MCF 10A (cell line): ENCODE measurements around the gene TTC39B. TPM values are rescaled to one million over a fixed set of nuclear protein-coding genes. Genes with fewer than 3 reads are reported as not detected.

Experiments used
- BruUV-seq: library from RNA; stranded (reverse); fragments of 400-500 nt; replicated peaks from 2 replicates; lab custom pipeline; 2021; lab: Mats Ljungman, UMichigan
- CTCF ChIA-PET: fragments of 300-600 bp; sonication (Branson Sonifier 250); formaldehyde crosslinking; extraction: SDS; loops from one replicate; lab custom pipeline; 2021; ENCODE audit warnings: antibody characterized with exemption, inconsistent platforms; lab: Yijun Ruan, JAX
- POLR2A ChIA-PET: fragments of 300-600, 350-650 bp; sonication (Branson Sonifier 250); formaldehyde crosslinking; extraction: SDS; loops from one replicate; lab custom pipeline; 2020; ENCODE audit warnings: antibody characterized with exemption, inconsistent platforms; lab: Yijun Ruan, JAX
- DNase-seq: peaks from one replicate; pipeline ENCODE4 v3.0.0-alpha.2; 2018; ENCODE audit not compliant: unreplicated experiment
- H3K27ac Mint-ChIP-seq: one replicate; pipeline ENCODE4 v1.8.0; 2022; ENCODE audit warnings: mild to moderate bottlenecking, low read depth, mixed read lengths; ENCODE audit not compliant: unreplicated experiment
- H3K27me3 Mint-ChIP-seq: one replicate; pipeline ENCODE4 v1.8.0; 2022; ENCODE audit warnings: mixed read lengths; ENCODE audit not compliant: insufficient read depth, unreplicated experiment
- H3K36me3 Mint-ChIP-seq: one replicate; pipeline ENCODE4 v1.8.0; 2022; ENCODE audit warnings: mild to moderate bottlenecking, moderate library complexity, mixed read lengths; ENCODE audit not compliant: insufficient read depth, unreplicated experiment
- H3K4me1 Mint-ChIP-seq: one replicate; pipeline ENCODE4 v1.8.0; 2022; ENCODE audit warnings: mixed read lengths; ENCODE audit not compliant: insufficient read depth, unreplicated experiment
- H3K4me3 Mint-ChIP-seq: one replicate; pipeline ENCODE4 v1.8.0; 2022; ENCODE audit warnings: mild to moderate bottlenecking, moderate library complexity, mixed read lengths; ENCODE audit not compliant: unreplicated experiment
- H3K9me3 Mint-ChIP-seq: one replicate; pipeline ENCODE4 v1.8.0; 2022; ENCODE audit warnings: mixed read lengths; ENCODE audit not compliant: unreplicated experiment
- intact Hi-C: fragments of 100-400 bp; cut with micrococcal nuclease; formaldehyde crosslinking; loops from 2 replicates; pipeline ENCODE4 v1.14.1; 2022
- total RNA-seq: library from RNA; stranded (reverse); gene quantifications from 2 replicates; pipeline ENCODE4 v1.2.3, GENCODE V29; 2022
- TF ChIP-seq, protein P1 (sequence below): fragments of 200-600 bp; IDR thresholded peaks from one replicate; pipeline ENCODE4 v1.8.0; 2022; ENCODE audit warnings: antibody characterized with exemption, mild to moderate bottlenecking; ENCODE audit not compliant: unreplicated experiment

Gene TTC39B
- total RNA-seq, 1 experiment from 2014 or later = 22.8 TPM

DNA sequence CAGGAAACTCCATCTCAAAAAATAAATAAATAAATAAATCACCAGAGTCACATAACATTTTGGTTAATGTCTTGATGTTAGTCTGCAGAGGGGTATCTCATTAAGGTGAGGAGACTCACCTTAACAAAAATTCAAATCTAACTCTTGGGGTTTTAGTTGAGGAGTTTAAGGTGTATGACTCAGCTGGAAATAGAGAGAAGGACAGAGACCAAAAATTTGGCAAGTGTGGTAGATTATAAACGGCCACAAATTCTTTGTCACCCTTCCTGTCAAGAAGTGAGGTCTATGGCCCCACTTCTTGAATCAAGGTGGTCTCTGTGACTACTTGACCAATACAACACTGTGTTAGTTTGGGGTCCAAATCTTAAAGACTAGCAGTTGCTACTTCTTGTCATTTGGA lies 60.8 kb downstream of the TTC39B start:
- Mint-ChIP-seq H3K27me3 (no peaks in the 10 kb centered on the region), H3K27ac (no peak overlapping the region), H3K36me3 (peaks cover 9% of the 10 kb centered on the region), H3K4me3 (no peak overlapping the region), H3K4me1 (peaks cover 5% of the 10 kb centered on the region), H3K9me3 (no peaks in the 10 kb centered on the region)
- POLR2A ChIA-PET = interaction anchor here (1.3 kb wide), 1 partner anchor 9 kb away, joined by 3 read pairs; no protein-coding TSS in a partner anchor
- CTCF ChIA-PET = interaction anchor here (0.6 to 0.7 kb wide), 3 partner anchors 20 to 429 kb away, joined by 3 read pairs; no protein-coding TSS in a partner anchor
- no TSS peak for BruUV-seq
- intact Hi-C loops = no loop called here
- TF ChIP-seq, protein P1, sequence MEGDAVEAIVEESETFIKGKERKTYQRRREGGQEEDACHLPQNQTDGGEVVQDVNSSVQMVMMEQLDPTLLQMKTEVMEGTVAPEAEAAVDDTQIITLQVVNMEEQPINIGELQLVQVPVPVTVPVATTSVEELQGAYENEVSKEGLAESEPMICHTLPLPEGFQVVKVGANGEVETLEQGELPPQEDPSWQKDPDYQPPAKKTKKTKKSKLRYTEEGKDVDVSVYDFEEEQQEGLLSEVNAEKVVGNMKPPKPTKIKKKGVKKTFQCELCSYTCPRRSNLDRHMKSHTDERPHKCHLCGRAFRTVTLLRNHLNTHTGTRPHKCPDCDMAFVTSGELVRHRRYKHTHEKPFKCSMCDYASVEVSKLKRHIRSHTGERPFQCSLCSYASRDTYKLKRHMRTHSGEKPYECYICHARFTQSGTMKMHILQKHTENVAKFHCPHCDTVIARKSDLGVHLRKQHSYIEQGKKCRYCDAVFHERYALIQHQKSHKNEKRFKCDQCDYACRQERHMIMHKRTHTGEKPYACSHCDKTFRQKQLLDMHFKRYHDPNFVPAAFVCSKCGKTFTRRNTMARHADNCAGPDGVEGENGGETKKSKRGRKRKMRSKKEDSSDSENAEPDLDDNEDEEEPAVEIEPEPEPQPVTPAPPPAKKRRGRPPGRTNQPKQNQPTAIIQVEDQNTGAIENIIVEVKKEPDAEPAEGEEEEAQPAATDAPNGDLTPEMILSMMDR = no peak
- no peak for DNase-seq

DNA sequence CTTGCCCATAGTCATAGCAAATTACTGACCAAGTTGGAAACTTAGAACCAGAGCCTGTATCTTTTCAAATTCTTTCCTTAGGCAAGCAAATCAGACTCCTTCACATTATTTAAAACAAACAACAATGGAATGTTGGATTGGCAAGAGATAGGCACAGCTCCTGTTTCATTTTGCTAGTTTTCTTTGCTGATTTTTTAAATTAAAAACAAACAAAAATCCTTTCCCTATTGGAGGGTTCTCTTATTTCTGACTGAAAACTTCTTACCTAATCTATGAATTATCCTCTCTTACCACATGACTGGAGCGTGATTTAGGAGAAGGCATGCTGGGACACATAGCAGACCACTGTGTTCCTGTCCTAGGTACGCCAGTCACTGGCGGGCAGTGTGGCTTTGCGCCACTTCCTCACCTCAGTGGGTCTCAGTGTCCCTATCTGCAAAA lies 63.0 kb downstream of the TTC39B start:
- Mint-ChIP-seq H3K4me3 (no peak overlapping the region), H3K27ac (no peak overlapping the region)
- BruUV-seq = no TSS peak

DNA sequence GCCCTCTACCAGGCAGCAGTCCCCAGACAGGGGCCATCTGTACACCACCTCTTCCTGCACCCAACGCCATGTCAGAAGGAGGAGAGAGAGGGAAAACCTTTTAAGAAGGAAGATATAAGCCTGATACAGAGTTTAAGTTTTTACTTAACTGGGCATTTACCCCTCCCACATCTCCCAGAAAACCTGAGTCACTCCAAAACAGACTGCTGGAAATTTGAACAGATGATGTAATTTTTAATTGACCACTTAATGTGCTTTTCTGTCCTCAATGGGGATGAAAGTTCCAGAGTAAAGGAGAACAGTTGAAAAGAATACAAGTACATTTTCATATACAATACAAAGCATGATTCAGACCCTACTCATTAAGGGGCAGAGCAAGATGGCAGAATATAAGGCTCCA lies 63.9 kb downstream of the TTC39B start:
- Mint-ChIP-seq H3K36me3 (peaks cover 9% of the 10 kb centered on the region), H3K27me3 (no peaks in the 10 kb centered on the region), H3K4me1 (peaks cover 5% of the 10 kb centered on the region), H3K4me3 (no peak overlapping the region), H3K27ac (no peak overlapping the region), H3K9me3 (peaks cover 5% of the 10 kb centered on the region)
- intact Hi-C loops = no loop called here
- no peak for DNase-seq
- no TSS peak for BruUV-seq
- CTCF ChIA-PET = no interaction called here
- TF ChIP-seq, protein P1 = no peak
- POLR2A ChIA-PET = no interaction called here

More for the DNA sequence above, 63.0 kb downstream of the TTC39B start:
- TF ChIP-seq, protein P1 = no peak
- DNase-seq = no peak
- ChIA-PET CTCF (no interaction called here), POLR2A (interaction anchor here (0.7 kb wide), 1 partner anchor 179 kb away, joined by 3 read pairs; the partner anchor contains the start of gene SNAPC3)
- Mint-ChIP-seq H3K4me1 (peaks cover 5% of the 10 kb centered on the region), H3K36me3 (peaks cover 9% of the 10 kb centered on the region), H3K27me3 (no peaks in the 10 kb centered on the region), H3K9me3 (no peaks in the 10 kb centered on the region)
- intact Hi-C loops = no loop called here

DNA sequence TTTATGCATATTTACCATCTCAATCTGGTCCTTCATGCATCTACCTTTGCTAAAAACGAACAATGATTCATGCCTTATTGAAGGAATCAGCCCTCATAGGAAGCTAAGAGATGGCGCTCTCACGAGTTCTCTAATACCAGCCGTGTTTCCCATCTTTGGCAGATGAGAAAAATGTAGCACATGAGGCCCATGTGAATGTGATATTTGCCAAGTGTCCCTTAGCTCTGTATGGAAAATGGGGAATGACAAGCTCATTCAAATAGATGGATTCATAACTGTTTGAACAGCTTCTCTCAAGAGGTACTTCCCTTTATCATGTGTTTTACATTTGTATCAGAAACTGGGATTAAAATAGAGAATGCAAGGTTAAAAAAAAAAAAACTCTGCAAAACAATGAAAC lies 66.1 kb downstream of the TTC39B start:
- Mint-ChIP-seq H3K4me3 (no peak overlapping the region), H3K36me3 (peaks cover 12% of the 10 kb centered on the region), H3K4me1 (no peaks in the 10 kb centered on the region), H3K9me3 (peaks cover 26% of the 10 kb centered on the region), H3K27ac (no peak overlapping the region), H3K27me3 (no peaks in the 10 kb centered on the region)
- BruUV-seq = no TSS peak
- ChIA-PET POLR2A (interaction anchor here (1.4 kb wide), 1 partner anchor 10 kb away, joined by 4 read pairs; no protein-coding TSS in a partner anchor), CTCF (interaction anchor here (0.6 to 1.2 kb wide), 2 partner anchors 9 to 347 kb away, joined by 3 to 4 read pairs; no protein-coding TSS in a partner anchor)
- no peak for DNase-seq
- TF ChIP-seq, protein P1 = no peak
- intact Hi-C loops = no loop called here
